Fibroblast of mammary gland (primary cell): ENCODE measurements around the gene NRCAM.
"Not testable (repeated sequence)": the region's sequence is repeated elsewhere in the genome, so short reads cannot be mapped to it uniquely, and the experiment has no call there.

Source experiments
- DNase-seq: peaks from one replicate; pipeline ENCODE4 v3.0.0-alpha.2; 2010; ENCODE audit warnings: low read depth
- H3K4me3 ChIP-seq: 2 replicates; pipeline ENCODE4 v1.5.1; 2011; ENCODE audit warnings: low read depth, mild to moderate bottlenecking, low read length, moderate library complexity; ENCODE audit not compliant: control insufficient read depth
- TF ChIP-seq, protein P1 (sequence below): conservative IDR thresholded peaks from 2 replicates; pipeline ENCODE4 v1.5.1; 2011; ENCODE audit warnings: low read depth, low read length, inconsistent platforms; ENCODE audit not compliant: control insufficient read depth, insufficient read depth

The NRCAM gene

DNA sequence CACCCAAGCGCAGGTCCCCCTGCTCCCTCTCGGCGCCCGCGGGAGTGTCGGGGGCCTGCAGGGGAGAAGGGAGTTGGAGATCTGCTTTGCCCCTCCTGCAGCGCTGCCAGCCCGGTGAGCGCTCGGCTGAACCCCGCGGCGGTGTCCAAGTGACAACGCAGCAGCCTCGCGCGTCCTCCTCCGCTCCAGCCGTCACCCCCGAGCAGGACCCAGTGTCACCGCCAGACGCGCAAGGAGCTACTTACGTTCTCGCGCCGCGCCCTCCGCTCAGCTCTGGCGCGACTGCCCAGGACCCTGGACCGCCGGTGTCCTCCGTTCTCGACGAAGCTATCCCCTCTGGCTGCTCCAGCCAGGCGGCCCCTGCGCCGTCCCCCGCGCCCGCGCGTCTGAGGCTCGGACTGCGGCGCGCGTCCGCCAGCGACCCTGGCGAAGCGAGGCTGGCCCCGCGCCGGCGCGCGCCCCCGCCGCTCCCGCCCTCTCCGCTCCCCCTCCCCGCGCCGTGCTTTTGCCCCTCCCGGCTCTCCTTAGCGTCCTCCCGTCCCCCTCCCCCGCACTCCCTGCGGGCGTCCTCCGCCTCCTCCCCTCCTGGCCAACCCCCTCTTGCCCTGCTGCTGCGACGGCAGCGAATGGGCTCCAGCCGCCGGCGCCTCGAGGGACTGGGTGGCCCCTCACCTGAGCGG, at the start of gene NRCAM:
TSS of gene NRCAM (minus strand) at position 439 of the 680 bp plus-strand sequence. CDS start 216,372 bp downstream, outside the sequence.
- DNase-seq: peak; percentile 32
- peak within 1 kb of the TSS; percentile 55 for H3K4me3 ChIP-seq
- TF ChIP-seq, protein P1, sequence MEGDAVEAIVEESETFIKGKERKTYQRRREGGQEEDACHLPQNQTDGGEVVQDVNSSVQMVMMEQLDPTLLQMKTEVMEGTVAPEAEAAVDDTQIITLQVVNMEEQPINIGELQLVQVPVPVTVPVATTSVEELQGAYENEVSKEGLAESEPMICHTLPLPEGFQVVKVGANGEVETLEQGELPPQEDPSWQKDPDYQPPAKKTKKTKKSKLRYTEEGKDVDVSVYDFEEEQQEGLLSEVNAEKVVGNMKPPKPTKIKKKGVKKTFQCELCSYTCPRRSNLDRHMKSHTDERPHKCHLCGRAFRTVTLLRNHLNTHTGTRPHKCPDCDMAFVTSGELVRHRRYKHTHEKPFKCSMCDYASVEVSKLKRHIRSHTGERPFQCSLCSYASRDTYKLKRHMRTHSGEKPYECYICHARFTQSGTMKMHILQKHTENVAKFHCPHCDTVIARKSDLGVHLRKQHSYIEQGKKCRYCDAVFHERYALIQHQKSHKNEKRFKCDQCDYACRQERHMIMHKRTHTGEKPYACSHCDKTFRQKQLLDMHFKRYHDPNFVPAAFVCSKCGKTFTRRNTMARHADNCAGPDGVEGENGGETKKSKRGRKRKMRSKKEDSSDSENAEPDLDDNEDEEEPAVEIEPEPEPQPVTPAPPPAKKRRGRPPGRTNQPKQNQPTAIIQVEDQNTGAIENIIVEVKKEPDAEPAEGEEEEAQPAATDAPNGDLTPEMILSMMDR: no peak

DNA sequence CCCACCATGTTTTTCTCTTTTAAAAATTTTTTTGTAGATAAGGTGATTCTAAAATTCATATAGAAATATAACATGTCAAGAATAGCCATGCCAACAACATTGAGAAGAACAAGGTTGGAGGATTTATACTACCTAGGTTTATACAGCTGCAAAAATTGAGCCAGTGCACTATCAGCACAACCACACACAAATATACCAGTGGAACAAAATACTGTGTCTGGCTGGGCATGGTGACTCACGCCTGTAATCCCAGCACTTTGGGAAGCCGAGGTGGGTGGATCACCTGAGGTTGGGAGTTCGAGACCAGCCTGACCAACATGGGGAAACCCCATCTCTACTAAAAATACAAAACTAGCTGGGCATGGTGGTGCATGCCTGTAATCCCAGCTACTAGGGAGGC, 48.3 kb upstream of the NRCAM start:
- not testable (repeated sequence) for H3K4me3 ChIP-seq, DNase-seq

DNA sequence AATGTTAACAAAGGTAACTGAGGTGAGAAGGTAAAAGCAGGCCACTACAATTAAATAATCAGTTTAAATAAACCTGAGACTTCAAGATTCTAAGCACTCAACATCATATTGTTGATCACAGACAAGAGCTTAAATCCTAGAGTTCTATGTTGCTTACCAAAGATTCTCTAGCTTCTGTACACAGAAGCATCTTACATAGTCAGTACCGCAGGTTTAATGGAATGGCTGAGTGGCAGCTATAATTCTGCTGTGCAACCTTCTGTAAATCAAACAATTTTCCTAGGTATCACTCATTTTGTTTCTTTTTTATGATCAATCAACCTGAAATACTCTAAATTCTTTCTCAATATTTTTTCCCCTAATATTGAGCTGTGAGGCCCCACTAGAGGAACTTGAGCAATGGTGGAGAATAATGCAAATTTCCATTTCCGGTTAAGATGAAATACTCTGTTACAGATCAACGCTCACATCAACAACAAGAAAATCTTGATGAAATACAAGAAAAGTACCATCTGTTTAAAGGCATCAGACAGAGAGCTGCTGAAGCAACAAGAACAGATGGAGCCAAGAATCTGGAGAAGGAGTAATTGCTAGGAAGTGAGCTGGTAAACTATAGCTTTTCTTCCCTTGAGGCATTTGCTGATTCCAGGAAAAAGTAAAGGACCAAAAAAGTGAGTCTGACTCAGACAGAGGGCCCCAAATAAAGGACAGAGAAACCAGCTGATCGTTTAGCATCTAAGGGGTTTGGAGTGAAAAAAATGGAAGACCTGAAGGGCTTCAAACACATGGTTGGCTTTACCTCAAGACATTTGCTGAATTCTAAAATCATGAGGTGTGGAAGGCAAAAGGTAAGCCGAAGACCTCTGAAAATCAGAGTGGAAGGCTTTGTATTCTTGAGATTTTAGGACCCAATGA, 47.1 kb upstream of the NRCAM start:
- no peak overlapping the region for H3K4me3 ChIP-seq
- TF ChIP-seq, protein P1: no peak
- peak; percentile 26 for DNase-seq

DNA sequence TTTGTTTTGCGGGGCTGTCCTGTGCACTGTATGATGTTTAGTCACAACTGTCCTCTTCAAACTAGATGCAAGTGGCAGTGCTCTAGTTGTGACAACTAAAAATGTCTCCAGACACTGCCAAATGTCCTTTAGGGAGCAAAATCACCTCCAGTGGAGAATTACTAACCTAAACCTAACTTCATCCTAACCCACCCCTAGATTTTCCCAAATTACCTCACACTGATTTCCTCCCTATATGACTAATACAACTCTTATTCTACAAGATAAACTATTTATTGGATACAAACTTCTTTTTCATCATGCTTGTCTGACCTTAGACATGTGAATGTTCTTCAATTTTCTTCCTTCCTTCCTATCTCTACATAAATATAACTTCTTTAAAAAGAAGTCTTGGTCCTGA, 43.3 kb upstream of the NRCAM start:
- no peak for DNase-seq
- TF ChIP-seq, protein P1: no peak
- H3K4me3 ChIP-seq: no peak overlapping the region

DNA sequence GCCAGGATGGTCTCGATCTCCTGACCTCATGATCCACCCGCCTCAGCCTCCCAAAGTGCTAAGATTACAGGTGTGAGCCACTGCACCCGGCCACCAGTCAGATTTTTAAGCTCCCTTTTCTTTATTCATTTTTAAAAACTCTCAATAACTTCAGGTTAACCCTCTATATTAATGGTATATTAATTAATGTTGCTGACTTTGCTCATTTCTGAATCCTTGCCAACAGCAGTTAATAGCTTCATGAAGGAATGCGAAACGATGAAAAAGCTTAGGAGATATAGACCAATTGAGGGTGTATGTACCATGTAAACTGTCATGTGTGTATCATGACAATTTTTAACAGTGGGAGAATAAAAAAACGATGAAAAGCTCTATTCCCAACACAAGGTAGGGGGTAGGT, 42.2 kb upstream of the NRCAM start:
- no peak overlapping the region for H3K4me3 ChIP-seq
- TF ChIP-seq, protein P1: no peak
- DNase-seq: no peak

DNA sequence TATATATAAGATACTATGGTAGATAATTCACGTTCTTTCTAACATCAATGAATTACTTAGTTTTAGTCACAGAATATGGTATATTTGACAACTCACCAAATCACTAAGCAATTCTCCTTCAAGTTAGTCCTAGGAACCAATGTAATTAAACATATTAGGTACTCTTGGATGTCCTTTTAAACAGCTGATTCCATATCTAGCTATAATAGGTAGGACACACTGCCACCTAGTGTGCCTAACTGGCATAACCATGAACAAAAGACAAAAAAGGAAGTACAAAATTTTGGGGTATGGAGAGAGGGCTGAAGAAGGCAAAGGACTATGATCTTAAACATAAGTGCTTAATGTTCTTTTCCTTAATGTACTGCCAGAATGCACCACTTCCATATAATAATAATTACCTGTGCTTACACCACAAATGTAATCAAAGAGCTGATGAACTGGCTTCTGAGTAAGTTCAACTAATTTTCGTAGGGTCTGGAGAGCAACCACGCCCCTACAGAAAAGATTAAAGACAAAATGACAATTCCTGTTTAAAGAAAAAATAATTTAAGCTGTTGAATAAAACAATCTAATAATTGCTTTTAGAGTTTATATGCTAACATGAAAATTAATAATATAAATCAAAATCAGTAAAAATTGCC, 41.0 kb upstream of the NRCAM start:
- peak; percentile 61 for DNase-seq
- TF ChIP-seq, protein P1: peak; percentile 90
- H3K4me3 ChIP-seq: no peak overlapping the region

DNA sequence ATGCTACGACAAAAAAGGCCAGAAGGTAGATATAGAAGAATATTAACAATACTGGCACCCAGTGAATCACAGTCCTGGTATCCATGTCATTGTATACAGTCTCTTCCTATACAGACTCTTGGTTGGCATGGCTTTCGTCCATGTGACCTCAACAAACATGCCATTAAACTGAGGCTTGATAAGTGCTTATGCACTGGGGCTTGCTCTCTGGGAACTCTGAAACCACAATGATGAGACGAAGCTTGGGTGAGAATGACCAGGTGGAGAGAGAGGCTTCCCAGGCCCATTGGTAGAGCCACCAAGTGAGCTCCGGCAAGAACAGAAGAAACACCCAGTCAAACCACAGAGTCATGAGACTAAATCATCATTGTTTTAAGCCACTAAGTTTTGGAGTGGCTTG, 36.5 kb upstream of the NRCAM start:
- H3K4me3 ChIP-seq: no peak overlapping the region
- DNase-seq: no peak
- TF ChIP-seq, protein P1: no peak
